Measurements from ENCODE around the gene PUM1.

Gene PUM1

GRCh38 chr1:31029026-31029425, 36.5 kb downstream of the PUM1 start:
- TF ChIP-seq CTCF (conservative IDR thresholded peaks at IDR 0.05; ENCODE audit: low read depth, low read length), result no peak
- no peak for DNase-seq (ENCODE audit: low read depth)
- H3K4me3 ChIP-seq (ENCODE audit: low read length), result no peak overlapping the region

GRCh38 chr1:31027693-31028526, 37.6 kb downstream of the PUM1 start:
- TF ChIP-seq CTCF (conservative IDR thresholded peaks at IDR 0.05; ENCODE audit: low read depth, low read length), result no peak
- DNase-seq (ENCODE audit: low read depth), result no peak
- H3K4me3 ChIP-seq (ENCODE audit: low read length), result no peak overlapping the region

- no peak for DNase-seq (ENCODE audit: low read depth)
- H3K4me3 ChIP-seq (ENCODE audit: low read length), result no peak overlapping the region
- no peak for TF ChIP-seq CTCF (conservative IDR thresholded peaks at IDR 0.05; ENCODE audit: low read depth, low read length)
These were observed 43.3 kb downstream of the PUM1 start for GRCh38 chr1:31022259-31022658.

GRCh38 chr1:31020007-31020790, 45.3 kb downstream of the PUM1 start:
- H3K4me3 ChIP-seq (ENCODE audit: low read length), result no peak overlapping the region
- no peak for TF ChIP-seq CTCF (conservative IDR thresholded peaks at IDR 0.05; ENCODE audit: low read depth, low read length)
- DNase-seq (ENCODE audit: low read depth), result no peak

GRCh38 chr1:31019401-31019800, 46.1 kb downstream of the PUM1 start:
- no peak for TF ChIP-seq CTCF (conservative IDR thresholded peaks at IDR 0.05; ENCODE audit: low read depth, low read length)
- DNase-seq (ENCODE audit: low read depth), result no peak
- no peak overlapping the region for H3K4me3 ChIP-seq (ENCODE audit: low read length)

- no peak for TF ChIP-seq CTCF (conservative IDR thresholded peaks at IDR 0.05; ENCODE audit: low read depth, low read length)
- no peak for DNase-seq (ENCODE audit: low read depth)
- no peak overlapping the region for H3K4me3 ChIP-seq (ENCODE audit: low read length)
These were observed 48.6 kb downstream of the PUM1 start for GRCh38 chr1:31016868-31017267.
